ENCODE results near the gene SAXO2.
"Not testable (repeated sequence)": the region's sequence is repeated elsewhere in the genome, so short reads cannot be mapped to it uniquely, and the experiment has no call there.

Gene SAXO2

DNA sequence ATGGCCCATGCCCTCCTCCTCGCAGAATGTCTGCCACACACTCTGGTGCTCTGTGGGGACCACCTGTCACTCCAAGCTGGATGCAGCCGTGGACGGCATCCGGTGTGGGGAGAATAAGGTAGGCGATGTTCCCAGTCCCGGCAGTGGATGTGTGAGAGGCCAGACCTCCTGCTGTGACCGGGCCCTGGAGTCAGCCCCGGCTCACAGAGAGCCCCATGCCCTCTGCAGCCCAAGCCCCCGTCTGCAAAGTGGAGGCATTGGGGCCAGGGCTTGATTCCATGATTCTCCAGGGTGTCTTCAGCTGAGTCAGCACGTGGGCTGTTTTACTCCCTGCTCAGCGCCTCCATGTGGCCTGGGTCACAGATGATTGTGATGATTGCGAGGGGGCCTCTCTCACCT lies 54.5 kb downstream of the SAXO2 start:
- Histone ChIP-seq H3K9ac (ENCODE audit: insufficient read length, low read depth) (no peak overlapping the region), H3K4me1 (ENCODE audit: insufficient read depth, insufficient read length) (peaks cover 3% of the 10 kb centered on the region), H3K9me3 (ENCODE audit: insufficient read depth, low read length) (no peaks in the 10 kb centered on the region), H3K36me3 (ENCODE audit: insufficient read depth, insufficient read length, low read length) (no peaks in the 10 kb centered on the region), H3K27me3 (ENCODE audit: insufficient read depth, insufficient read length) (no peaks in the 10 kb centered on the region), H3K4me3 (ENCODE audit: insufficient read length, low read depth) (no peak overlapping the region)
- DNase-seq (ENCODE audit: low read depth, low spot score) = no peak
- TF ChIP-seq YY1 (IDR thresholded peaks at IDR 0.05; ENCODE audit: insufficient read depth, insufficient read length) = no peak
- TF ChIP-seq ZNF274 (IDR thresholded peaks at IDR 0.05; ENCODE audit: low read depth, low read length) = no peak
- TF ChIP-seq SUZ12 (IDR thresholded peaks at IDR 0.05; ENCODE audit: extremely low read depth, insufficient read depth, insufficient read length) = no peak

DNA sequence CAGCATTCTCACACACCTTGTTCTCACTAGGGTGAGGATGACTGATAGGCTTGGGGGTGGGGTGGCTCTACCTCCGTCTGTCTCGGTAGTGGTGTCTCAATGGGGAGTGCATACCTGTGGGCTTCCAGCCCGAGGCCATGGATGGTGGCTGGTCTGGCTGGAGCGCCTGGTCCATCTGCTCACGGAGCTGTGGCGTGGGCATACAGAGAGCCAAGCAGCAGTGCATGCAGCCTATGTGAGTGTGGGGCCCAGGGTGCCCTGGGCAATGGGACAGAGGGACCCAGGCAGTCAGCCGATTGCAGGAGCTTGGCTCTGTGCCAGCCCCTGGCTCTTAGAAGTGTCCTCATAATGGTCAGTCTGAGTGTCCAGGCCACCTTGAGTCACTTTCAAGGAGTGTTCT lies 54.9 kb downstream of the SAXO2 start:
- H3K4me1 ChIP-seq (ENCODE audit: insufficient read depth, insufficient read length); H3K4me3 ChIP-seq (ENCODE audit: insufficient read length, low read depth); H3K9ac ChIP-seq (ENCODE audit: insufficient read length, low read depth); H3K27me3 ChIP-seq (ENCODE audit: insufficient read depth, insufficient read length); H3K36me3 ChIP-seq (ENCODE audit: insufficient read depth, insufficient read length, low read length); DNase-seq (ENCODE audit: low read depth, low spot score); H3K9me3 ChIP-seq (ENCODE audit: insufficient read depth, low read length): not testable (repeated sequence)

DNA sequence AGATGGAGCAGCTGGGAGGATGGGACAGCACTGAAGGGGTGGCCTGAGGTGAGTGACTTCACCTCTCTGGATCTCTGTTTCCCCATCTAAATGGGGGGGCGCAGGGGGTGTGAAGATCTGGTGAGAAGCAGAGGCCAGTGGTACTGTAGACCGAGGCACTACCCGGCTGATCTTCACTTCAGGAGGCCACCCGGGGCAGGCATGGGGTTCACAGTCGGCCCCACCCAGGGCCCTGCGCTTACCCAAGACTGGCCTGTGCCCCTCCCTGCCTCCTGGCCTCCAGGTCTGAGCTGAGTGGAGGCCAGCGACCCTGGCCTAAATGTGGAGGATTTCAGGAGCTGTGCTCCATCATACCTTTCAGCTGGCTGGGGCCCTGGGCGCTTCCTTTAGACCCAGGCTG lies 55.7 kb downstream of the SAXO2 start:
- H3K4me1 ChIP-seq (ENCODE audit: insufficient read depth, insufficient read length); DNase-seq (ENCODE audit: low read depth, low spot score); H3K27me3 ChIP-seq (ENCODE audit: insufficient read depth, insufficient read length); H3K4me3 ChIP-seq (ENCODE audit: insufficient read length, low read depth); H3K9ac ChIP-seq (ENCODE audit: insufficient read length, low read depth); H3K36me3 ChIP-seq (ENCODE audit: insufficient read depth, insufficient read length, low read length); H3K9me3 ChIP-seq (ENCODE audit: insufficient read depth, low read length): not testable (repeated sequence)

DNA sequence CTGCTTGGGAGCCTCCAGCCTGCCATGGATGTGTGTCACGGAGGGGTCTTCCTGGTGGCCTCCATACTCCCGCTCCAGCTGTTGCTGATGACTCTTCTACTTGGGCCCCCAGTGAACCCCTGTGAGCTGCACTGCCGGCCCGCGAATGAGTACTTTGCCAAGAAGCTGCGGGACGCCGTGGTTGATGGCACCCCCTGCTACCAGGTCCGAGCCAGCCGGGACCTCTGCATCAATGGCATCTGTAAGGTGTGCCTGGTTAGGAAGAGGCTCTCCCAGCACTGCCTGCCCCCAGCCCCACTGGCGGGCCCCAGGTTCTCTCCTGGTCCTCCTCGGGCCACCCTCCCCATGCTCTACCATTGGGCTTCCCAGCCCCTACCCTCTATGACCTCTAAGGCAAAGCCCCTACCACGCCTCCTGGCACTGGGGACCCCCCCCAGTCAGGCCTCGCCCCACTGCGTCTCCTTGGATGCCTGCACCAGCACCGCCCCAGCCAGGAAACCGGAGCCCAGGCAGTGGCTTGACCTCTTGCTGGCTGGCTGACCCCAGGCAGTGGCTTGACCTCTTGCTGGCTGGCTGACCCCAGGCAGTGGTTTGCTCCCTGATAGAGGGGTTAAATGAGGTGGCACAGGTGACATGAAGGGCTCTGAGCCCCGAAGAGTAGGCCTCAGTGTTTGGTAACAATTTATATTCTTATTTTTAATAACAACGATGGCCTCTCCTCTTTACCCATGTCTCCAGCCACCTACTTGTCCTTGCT lies 57.1 kb downstream of the SAXO2 start:
- not testable (repeated sequence) for DNase-seq (ENCODE audit: low read depth, low spot score); H3K4me1 ChIP-seq (ENCODE audit: insufficient read depth, insufficient read length); H3K36me3 ChIP-seq (ENCODE audit: insufficient read depth, insufficient read length, low read length); H3K9me3 ChIP-seq (ENCODE audit: insufficient read depth, low read length); H3K4me3 ChIP-seq (ENCODE audit: insufficient read length, low read depth); H3K27me3 ChIP-seq (ENCODE audit: insufficient read depth, insufficient read length); H3K9ac ChIP-seq (ENCODE audit: insufficient read length, low read depth)

DNA sequence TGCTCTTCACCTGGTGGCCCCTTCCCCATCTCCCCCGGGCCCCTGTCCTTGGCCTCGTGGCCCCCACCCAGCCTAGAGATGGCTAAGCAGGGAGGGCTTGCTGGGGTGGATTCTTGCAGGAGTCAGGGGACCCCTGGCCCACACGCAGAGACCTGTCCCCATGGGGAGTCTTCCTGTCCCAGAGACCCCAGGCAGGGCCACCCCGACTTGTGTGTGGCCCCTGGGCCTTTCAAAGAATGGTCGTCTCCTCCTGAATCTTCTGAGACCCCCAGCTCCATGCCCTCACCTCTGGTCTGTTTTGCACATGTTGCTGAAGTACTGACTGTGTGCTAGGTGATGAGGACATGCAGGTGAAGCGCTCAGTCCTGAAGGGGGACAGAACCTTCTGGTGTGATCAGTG lies 58.2 kb downstream of the SAXO2 start:
- H3K36me3 ChIP-seq (ENCODE audit: insufficient read depth, insufficient read length, low read length); H3K9ac ChIP-seq (ENCODE audit: insufficient read length, low read depth); H3K4me3 ChIP-seq (ENCODE audit: insufficient read length, low read depth); H3K27me3 ChIP-seq (ENCODE audit: insufficient read depth, insufficient read length); DNase-seq (ENCODE audit: low read depth, low spot score); H3K9me3 ChIP-seq (ENCODE audit: insufficient read depth, low read length); H3K4me1 ChIP-seq (ENCODE audit: insufficient read depth, insufficient read length): not testable (repeated sequence)

DNA sequence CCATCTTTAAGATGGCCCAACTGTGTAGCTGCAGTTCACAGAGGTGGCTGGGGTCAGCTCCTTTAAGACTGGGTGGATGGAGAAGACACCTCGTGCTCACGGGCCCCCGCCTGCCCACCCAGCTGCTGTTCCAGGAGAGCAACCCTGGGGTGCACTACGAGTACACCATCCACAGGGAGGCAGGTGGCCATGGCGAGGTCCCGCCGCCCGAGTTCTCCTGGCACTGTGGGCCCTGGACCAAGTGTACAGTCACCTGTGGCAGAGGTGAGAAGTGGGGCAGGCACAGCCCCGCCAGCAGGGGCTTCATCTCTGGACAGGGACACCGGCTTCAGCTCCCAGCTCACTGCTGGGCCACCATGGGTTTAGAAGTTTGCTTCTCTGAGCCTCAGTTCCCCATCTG lies 59.9 kb downstream of the SAXO2 start:
- not testable (repeated sequence) for DNase-seq (ENCODE audit: low read depth, low spot score); H3K4me1 ChIP-seq (ENCODE audit: insufficient read depth, insufficient read length); H3K27me3 ChIP-seq (ENCODE audit: insufficient read depth, insufficient read length)

DNA sequence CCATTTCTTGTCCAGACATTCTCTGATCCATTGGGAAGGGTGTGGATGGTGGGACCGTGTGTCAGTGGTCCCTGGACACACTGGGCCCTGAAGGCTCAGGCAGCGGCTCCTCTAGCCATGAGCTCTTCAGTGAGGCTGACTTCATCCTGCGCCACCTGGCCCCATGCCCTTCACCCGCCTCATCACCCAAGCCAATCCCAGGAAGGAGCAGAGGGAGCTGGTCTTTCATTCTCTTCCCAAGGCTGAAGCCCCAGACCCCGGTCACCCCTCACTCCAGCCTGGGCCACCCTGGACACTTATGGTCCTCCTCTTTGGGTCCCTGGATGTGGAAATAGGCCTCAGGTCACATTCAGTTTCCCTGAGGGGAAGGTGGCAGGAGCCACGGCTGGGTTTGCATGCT lies 62.2 kb downstream of the SAXO2 start:
- H3K4me1 ChIP-seq (ENCODE audit: insufficient read depth, insufficient read length); H3K36me3 ChIP-seq (ENCODE audit: insufficient read depth, insufficient read length, low read length); H3K4me3 ChIP-seq (ENCODE audit: insufficient read length, low read depth); H3K9me3 ChIP-seq (ENCODE audit: insufficient read depth, low read length); H3K27me3 ChIP-seq (ENCODE audit: insufficient read depth, insufficient read length); DNase-seq (ENCODE audit: low read depth, low spot score); H3K9ac ChIP-seq (ENCODE audit: insufficient read length, low read depth): not testable (repeated sequence)

More for the DNA sequence above, 59.9 kb downstream of the SAXO2 start:
- H3K9me3 ChIP-seq (ENCODE audit: insufficient read depth, low read length); H3K4me3 ChIP-seq (ENCODE audit: insufficient read length, low read depth); H3K9ac ChIP-seq (ENCODE audit: insufficient read length, low read depth); H3K36me3 ChIP-seq (ENCODE audit: insufficient read depth, insufficient read length, low read length): not testable (repeated sequence)

DNA sequence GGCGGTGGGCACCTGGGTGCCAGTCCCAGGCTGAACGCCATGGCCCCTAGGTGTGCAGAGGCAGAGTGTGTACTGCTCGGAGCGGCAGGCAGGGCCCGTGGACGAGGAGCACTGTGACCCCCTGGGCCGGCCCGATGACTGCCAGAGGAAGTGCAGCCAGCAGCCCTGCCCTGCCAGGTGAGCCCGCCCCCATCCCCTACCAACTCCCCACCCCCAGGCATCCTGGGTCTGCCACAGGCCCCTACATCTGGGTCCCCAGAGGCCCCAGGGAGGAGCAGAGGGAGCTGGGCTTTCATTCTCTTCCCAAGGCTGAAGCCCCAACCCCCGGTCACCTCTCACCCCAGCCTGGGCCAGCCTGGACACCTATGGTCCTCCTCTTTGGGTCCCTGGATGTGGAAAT lies 63.0 kb downstream of the SAXO2 start:
- not testable (repeated sequence) for DNase-seq (ENCODE audit: low read depth, low spot score); H3K4me3 ChIP-seq (ENCODE audit: insufficient read length, low read depth); H3K27me3 ChIP-seq (ENCODE audit: insufficient read depth, insufficient read length); H3K4me1 ChIP-seq (ENCODE audit: insufficient read depth, insufficient read length); H3K9ac ChIP-seq (ENCODE audit: insufficient read length, low read depth); H3K36me3 ChIP-seq (ENCODE audit: insufficient read depth, insufficient read length, low read length); H3K9me3 ChIP-seq (ENCODE audit: insufficient read depth, low read length)

DNA sequence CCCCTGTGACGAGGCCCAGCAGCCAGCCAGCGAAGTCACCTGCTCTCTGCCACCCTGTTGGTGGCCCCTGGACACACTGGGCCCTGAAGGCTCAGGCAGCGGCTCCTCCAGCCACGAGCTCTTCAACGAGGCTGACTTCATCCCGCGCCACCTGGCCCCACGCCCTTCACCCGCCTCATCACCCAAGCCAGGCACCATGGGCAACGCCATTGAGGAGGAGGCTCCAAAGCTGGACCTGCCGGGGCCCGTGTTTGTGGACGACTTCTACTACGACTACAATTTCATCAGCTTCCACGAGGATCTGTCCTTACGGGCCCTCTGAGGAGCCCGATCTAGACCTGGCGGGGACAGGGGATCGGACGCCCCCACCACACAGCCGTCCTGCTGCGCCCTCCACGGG lies 64.3 kb downstream of the SAXO2 start:
- DNase-seq (ENCODE audit: low read depth, low spot score); H3K27me3 ChIP-seq (ENCODE audit: insufficient read depth, insufficient read length); H3K4me1 ChIP-seq (ENCODE audit: insufficient read depth, insufficient read length); H3K9ac ChIP-seq (ENCODE audit: insufficient read length, low read depth); H3K9me3 ChIP-seq (ENCODE audit: insufficient read depth, low read length); H3K36me3 ChIP-seq (ENCODE audit: insufficient read depth, insufficient read length, low read length); H3K4me3 ChIP-seq (ENCODE audit: insufficient read length, low read depth): not testable (repeated sequence)

DNA sequence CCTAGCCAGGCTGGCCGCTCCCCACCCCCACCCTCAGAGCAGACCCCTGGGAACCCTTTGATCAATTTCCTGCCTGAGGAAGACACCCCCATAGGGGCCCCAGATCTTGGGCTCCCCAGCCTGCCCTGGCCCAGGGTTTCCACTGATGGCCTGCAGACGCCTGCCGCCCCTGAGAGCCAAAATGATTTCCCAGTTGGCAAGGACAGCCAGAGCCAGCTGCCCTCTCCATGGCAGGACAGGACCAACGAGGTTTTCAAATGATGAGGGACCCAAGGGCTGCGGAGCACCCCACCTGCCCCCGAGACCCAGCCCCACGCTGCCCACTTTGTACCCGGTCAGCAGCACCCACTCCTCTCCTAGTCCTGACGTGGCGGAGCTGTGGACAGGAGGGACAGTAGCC lies 64.8 kb downstream of the SAXO2 start:
- not testable (repeated sequence) for DNase-seq (ENCODE audit: low read depth, low spot score); H3K36me3 ChIP-seq (ENCODE audit: insufficient read depth, insufficient read length, low read length); H3K4me1 ChIP-seq (ENCODE audit: insufficient read depth, insufficient read length)

DNA sequence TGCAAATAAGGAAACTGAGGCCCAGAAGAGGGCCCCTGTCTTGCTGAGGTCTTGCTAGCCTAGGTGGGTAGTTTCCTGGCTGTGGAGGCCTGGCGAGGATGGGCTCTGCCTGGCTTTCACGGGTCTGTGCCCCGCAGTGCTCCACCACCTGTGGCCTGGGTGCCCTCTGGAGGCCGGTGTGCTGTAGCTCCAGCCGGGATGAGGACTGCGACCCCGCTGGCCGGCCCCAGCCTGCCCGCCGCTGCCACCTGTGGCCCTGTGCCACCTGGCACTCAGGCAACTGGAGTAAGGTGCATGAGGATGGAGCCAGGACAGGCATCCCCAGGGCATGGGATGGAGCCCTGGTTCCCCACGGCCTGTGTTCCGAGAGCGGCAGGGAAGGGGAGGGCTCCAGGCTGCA lies 66.4 kb downstream of the SAXO2 start:
- DNase-seq (ENCODE audit: low read depth, low spot score); H3K4me3 ChIP-seq (ENCODE audit: insufficient read length, low read depth); H3K4me1 ChIP-seq (ENCODE audit: insufficient read depth, insufficient read length); H3K36me3 ChIP-seq (ENCODE audit: insufficient read depth, insufficient read length, low read length); H3K9ac ChIP-seq (ENCODE audit: insufficient read length, low read depth); H3K27me3 ChIP-seq (ENCODE audit: insufficient read depth, insufficient read length); H3K9me3 ChIP-seq (ENCODE audit: insufficient read depth, low read length): not testable (repeated sequence)

More for the DNA sequence above, 64.8 kb downstream of the SAXO2 start:
- H3K9ac ChIP-seq (ENCODE audit: insufficient read length, low read depth); H3K4me3 ChIP-seq (ENCODE audit: insufficient read length, low read depth); H3K27me3 ChIP-seq (ENCODE audit: insufficient read depth, insufficient read length); H3K9me3 ChIP-seq (ENCODE audit: insufficient read depth, low read length): not testable (repeated sequence)

DNA sequence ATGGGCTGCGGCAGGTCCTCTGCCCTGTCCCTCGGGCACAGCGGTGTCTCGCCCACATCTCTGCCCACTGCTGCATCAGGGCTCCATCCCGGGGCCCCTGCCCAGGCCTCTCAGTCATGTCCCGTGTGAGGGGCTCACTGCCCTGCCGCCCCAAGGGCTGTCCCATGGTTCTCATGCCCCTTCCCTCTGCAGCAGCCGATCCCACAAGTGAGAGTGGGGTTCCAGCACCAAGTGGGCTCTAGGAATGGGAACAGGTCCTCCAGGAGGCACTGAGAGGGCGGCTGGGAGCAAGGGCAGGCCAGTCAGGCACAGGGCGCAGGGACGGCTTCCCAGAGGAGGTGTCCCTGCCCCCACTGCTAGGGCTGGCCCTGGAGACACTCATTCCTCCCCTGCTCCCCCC lies 68.3 kb downstream of the SAXO2 start:
- not testable (repeated sequence) for H3K4me3 ChIP-seq (ENCODE audit: insufficient read length, low read depth); H3K9ac ChIP-seq (ENCODE audit: insufficient read length, low read depth); H3K27me3 ChIP-seq (ENCODE audit: insufficient read depth, insufficient read length); H3K9me3 ChIP-seq (ENCODE audit: insufficient read depth, low read length); DNase-seq (ENCODE audit: low read depth, low spot score); H3K36me3 ChIP-seq (ENCODE audit: insufficient read depth, insufficient read length, low read length); H3K4me1 ChIP-seq (ENCODE audit: insufficient read depth, insufficient read length)
